Prostate gland (tissue), 2 donors: ENCODE data around the gene DKC1.

ENCODE experiments used
- CTCF ChIP-seq, 4 experiments: fragments of 200-600 bp in 2 of 4; fragments of 450-650 bp in 2 of 4; sonication (generic) in 2 of 4; IDR thresholded peaks; 1 replicate in 3 of 4; 2 replicates in 1 of 4; pipeline ENCODE4 v1.5.1; 2016 to 2019; ENCODE audit warnings: antibody characterized with exemption in 4 of 4, mild to moderate bottlenecking in 2 of 4, moderate library complexity in 2 of 4
- POLR2AphosphoS5 ChIP-seq: sonication (generic); formaldehyde crosslinking; IDR thresholded peaks from one replicate; pipeline ENCODE4 v1.6.1; 2017; ENCODE audit warnings: antibody characterized with exemption

- TF ChIP-seq CTCF (IDR thresholded peaks at IDR 0.05) (no peak), POLR2AphosphoS5 (no peak)
Measured at GRCh38 chrX:154731184-154731583, 31.5 kb upstream of the DKC1 start.
